Jurkat, Clone E6-1 (cell line): ENCODE results near the gene STRIP2. TPM values are rescaled to one million over a fixed set of nuclear protein-coding genes. Genes with fewer than 3 reads are reported as not detected.
"Not testable (repeated sequence)": the region's sequence is repeated elsewhere in the genome, so short reads cannot be mapped to it uniquely, and the experiment has no call there.

Experiments used
- DNase-seq: peaks from one replicate; pipeline ENCODE4 v3.0.0-alpha.2; 2011; ENCODE audit warnings: low read depth, low spot score
- H3K4me3 ChIP-seq: 2 replicates; pipeline ENCODE4 v1.5.1; 2011; ENCODE audit warnings: mild to moderate bottlenecking, low read length, control low read depth, moderate library complexity
- polyA plus RNA-seq: library from polyadenylated mRNA; unstranded; fragments of >200 nt; gene quantifications from one replicate; pipeline ENCODE4 v1.2.1, GENCODE V29; 2012; ENCODE audit warnings: missing spikeins; ENCODE audit not compliant: insufficient read length, insufficient read depth

The STRIP2 gene, protein sequence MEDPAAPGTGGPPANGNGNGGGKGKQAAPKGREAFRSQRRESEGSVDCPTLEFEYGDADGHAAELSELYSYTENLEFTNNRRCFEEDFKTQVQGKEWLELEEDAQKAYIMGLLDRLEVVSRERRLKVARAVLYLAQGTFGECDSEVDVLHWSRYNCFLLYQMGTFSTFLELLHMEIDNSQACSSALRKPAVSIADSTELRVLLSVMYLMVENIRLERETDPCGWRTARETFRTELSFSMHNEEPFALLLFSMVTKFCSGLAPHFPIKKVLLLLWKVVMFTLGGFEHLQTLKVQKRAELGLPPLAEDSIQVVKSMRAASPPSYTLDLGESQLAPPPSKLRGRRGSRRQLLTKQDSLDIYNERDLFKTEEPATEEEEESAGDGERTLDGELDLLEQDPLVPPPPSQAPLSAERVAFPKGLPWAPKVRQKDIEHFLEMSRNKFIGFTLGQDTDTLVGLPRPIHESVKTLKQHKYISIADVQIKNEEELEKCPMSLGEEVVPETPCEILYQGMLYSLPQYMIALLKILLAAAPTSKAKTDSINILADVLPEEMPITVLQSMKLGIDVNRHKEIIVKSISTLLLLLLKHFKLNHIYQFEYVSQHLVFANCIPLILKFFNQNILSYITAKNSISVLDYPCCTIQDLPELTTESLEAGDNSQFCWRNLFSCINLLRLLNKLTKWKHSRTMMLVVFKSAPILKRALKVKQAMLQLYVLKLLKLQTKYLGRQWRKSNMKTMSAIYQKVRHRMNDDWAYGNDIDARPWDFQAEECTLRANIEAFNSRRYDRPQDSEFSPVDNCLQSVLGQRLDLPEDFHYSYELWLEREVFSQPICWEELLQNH
- polyA plus RNA-seq, result 8.0 TPM

DNA sequence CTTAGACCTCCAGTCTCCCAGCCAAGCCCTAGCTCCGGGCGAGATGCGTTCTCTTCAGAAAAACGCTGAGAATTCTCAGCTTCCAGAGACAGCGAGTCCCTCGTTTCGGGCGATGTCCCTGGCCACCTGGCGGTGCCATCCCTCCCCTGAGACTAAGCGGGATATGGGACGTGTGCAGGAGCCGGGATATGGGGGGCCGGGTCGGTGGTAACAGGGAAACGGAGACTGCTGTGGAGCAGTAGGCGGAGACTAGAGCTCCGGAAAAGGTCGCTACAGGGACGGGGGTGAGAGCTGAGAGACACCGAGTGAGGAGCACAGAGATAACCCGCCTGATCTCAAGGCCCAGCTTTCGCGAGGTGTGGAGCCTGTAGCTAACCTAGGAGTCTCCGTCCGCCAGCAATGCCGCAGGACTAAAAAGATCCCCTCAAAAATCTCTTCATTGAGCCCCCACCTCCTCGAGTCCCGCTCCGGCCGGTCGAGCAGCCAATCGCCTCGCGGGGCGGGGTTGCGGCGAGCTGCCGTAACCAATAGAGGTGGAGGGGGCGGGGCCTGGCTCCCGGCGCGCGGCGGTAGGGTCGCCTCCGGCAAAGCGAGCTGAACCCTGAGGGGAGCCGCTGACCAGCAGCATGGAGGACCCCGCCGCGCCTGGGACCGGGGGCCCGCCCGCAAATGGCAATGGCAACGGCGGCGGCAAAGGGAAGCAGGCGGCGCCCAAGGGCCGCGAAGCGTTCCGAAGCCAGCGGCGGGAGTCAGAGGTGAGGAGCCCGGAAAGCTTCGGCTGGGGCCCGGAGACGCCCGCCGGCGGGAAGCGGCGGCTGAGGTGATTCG is at the start of gene STRIP2:
STRIP2 (plus strand) TSS at position 586 of the 828 bp plus-strand sequence; CDS start at position 627, 41 bp downstream.
- peak; percentile 69 for DNase-seq
- H3K4me3 ChIP-seq, result peak within 1 kb of the TSS; percentile 79

DNA sequence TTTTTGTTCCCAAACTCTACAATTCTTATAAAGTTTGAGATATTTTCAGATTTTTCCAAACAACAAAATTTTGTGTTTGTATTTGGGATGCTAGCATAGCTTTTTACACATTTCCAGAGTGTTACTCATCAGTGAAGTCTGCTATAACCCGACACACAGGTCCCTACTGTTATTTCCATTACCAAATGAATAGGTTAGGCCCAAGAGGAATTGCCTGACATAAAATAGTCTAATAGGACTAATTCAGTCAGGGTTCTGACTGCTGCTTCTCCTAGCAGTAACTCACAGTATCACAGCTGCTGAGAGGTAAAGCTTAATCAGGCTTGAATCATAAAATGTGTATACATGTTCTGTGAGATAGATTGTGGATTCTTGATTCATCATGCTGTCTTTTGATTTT is 49.1 kb upstream of the STRIP2 start:
- no peak overlapping the region for H3K4me3 ChIP-seq
- DNase-seq, result no peak

DNA sequence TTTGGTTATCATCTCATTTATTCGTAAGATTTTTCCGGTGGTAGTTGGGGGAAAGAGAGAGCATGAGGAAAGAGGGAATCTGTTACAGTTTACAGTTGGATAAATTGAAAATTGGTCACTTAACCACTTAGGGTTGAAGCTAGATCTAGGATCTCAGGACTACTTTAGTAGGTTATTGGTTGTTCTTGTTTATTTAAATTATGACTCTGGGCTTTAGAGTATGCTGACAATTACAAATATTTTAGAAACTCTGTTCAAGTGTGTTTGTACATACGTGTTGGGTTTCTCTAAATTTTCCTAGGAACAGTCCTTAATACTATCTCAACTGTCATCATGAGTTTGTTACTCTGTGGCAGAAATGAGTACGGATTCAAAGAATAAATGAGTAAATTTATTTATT is 48.6 kb upstream of the STRIP2 start:
- H3K4me3 ChIP-seq, result no peak overlapping the region

DNA sequence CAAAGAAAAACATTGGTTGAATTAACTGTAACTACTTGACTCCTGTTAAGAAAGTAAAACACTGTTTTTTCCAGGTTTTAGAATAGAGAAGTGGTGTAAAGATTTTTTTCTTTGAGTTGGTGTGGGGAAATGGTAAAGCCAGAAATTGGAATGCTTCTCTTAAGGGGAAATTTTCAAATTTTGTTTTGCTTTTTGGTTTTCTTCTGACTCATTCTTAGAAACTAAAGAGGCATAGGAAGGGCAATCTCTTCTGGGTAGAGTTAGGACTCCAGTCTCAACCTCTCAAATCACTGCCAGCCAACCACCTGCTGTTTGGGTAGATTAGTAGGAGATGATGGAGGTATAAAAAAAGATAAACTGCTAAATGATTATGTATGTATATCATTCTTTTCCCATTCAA is 47.7 kb upstream of the STRIP2 start:
- no peak overlapping the region for H3K4me3 ChIP-seq
- no peak for DNase-seq

More for the DNA sequence above, 48.6 kb upstream of the STRIP2 start:
- no peak for DNase-seq

DNA sequence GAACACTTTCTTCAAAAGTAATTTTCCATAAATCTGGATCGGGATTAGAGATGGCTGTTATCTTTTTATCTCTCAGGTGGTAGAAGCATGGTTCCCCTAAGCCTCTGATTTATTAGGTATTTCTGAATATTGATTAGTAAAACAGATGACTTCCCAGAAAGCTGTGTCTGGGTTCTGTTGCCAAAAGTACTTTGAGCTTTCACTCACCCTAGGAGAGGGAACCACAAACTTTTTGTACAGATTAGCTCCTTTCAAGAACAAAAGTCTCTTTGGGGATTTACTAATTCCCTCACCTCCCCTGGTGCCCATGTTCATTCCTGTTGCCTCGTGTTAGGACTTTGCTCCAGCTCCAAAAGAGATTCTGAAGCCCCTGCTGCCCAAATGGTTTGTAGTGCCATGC is 46.7 kb upstream of the STRIP2 start:
- DNase-seq, result no peak
- H3K4me3 ChIP-seq, result no peak overlapping the region

DNA sequence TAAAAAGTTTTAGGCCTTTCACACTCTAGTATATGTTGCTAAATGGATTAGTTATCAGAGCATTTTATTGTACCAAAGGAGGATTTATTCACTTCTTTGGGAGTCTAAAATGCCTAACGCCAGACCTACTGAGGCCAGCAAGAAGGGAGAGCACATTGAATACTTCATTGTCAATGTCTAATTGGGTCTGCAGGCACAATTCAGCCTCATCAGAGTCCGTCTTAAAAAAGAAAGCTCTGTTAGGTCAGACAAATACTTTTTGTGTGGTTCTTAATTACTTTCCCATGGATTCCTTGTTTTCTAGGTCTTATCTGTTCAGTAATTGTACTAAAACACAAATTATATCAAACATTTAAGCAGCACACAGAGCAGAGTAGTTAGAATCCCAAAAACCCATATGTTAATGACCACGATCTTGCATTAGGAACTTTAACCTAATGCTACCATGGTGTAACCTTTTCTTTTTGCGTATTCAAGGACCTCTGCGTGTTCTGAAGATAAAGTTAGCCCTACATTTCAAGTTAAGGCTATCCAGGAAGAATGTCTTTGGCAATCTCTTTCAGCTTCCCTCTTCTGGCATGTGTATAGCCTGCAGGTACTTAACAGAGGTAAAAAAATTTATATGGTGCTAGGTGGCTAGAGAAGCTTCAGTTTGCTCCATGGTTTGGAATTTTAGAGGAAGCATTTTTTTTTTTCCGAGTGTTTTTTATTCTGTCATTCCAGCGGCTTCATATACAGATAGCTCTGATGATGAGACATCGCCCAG is 45.7 kb upstream of the STRIP2 start:
- H3K4me3 ChIP-seq, result no peak overlapping the region
- DNase-seq, result no peak

DNA sequence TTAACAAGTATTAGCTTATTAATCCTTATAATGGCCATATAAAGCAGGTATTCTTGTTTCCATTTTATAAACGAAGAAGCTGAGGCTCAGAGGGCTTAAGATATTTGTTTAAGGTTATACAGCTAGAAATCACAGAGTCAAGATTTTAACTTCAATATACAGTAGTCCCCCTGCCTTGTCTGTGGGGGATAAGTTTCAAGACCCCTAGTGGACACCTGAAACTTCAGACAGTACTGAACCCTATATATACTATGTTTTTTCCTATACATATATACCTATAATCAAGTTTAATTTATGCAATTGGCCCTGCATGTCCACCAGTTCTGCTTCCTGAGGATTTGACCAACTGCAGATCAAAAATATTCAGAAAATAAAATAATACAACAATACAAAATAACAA is 44.4 kb upstream of the STRIP2 start:
- H3K4me3 ChIP-seq, result no peak overlapping the region
- DNase-seq, result no peak

DNA sequence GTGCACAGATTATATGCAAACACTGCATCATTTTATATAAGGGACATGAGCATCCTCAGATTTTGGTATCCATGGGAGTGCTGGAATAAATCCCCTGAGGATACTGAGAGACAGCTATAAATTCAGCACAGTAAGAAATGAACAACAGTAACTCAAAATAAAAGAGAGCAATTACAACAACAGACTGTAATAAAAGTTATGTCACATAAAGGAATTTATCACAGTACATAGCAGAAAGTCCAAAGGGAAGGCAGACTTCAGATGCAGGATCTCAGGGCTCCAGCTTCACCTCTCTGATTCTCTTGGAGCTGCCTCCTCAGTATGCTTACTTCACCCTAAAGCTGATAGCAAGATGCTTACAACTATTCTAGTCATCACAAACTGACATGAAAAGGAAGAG is 43.9 kb upstream of the STRIP2 start:
- no peak for DNase-seq
- H3K4me3 ChIP-seq, result no peak overlapping the region

DNA sequence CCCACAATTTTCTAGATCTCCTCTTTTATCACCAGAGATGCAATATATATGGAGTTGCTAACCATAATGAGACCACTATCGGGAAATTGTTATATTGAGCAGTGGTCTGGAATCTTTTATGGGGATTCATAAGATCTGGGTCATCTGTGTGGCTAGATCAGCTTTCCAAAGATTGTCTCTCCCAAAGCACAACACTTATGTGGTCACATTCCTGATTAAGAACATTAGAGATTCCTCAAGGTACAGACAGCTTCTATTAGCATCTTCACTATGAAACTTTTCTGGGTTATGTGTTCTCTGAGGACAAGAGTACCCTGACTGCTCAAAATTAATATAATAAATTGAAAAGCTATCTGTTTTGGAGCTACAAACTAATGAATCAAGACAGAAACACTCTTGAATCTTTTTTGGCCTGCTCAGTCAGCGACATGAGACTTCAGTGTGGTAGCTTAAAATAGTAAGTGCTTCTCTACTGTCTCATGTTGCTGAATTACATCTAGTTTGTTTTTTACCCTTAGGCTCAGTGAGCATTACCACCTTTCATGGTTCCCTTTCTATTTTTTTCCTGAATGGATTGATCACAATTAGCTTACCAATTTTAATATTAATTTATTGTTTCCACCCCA is 42.6 kb upstream of the STRIP2 start:
- no peak for DNase-seq
- H3K4me3 ChIP-seq, result no peak overlapping the region

DNA sequence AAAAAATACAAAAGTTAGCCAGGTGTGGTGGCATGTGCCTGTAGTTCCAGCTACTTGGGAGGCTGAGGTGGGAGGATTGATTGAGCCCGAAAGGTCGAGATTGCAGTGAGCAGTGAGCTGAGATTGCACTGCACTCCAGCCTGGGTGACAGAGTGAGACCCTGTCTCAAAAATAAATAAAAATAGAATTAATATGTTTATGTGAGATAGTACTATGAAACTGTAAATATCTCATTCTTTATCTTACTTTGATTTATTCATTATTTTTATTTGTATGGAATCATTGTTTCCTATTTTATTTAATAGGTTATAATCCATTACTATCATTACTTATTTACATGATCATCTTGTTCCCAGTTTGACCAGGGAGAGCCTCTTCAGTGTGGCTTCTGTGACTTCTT is 41.0 kb upstream of the STRIP2 start:
- DNase-seq, result no peak
- H3K4me3 ChIP-seq, result no peak overlapping the region

DNA sequence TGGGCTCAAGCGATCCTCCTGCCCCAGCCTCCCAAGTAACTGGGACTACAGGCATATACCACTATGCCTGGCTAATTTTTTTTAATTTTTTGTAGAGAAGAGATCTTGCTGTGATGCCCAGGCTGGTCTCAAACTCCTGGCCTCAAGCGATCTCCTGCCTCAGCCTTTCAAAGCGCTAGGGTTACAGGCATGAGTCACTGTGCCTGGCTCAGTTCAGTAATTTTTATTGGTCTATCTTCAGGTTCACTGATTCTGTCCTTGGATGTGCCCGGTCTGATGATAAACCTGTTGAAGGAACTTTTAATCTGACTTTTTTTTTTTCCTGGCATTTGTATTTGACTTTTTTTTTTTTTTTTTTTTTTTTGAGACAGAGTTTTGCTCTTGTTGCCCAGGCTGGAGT is 40.1 kb upstream of the STRIP2 start:
- no peak for DNase-seq

DNA sequence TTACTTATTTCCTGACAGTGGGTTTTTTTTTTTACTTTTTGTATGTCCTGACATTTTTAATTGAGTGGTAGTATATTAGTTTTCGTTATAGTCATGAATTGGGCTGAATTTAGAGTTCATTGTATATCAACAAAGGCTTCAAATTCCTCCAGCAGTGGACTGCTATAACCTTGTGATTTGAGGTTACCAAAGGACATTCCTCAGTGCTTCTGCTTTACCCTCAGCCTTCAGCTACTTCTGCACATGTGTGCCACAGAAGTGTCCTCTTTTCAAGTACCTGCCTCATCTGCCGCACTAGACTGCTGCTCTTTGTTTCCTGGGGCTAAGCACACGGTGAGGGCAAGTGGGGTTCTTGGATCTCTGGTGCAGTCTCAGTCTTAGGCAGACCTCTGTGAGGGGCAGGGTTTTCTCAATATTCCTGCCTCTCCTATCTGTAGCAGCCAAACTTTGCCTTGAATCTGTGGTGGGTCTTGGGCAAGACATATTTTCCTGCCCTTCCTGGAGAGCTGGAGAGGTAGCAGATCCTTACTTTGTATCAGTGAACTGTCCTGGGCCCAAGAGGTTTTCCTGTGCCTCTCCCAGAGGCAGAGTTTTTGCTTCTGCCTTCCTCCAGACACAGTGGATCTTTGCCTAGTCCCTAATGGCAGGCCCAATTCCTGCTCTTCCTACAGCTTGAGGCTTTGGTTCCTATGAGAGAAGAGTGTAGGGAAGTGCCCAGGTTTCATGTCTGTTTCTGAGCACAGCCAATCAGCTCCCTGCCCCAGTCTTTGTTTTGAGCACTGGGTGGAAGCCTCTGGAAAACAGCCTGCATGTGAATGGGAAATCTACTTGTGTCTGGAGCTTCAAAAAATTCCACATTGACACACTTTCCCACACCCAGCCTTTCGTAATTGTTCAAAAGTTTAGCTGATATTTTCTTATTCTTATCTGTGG is 39.0 kb upstream of the STRIP2 start:
- no peak for DNase-seq

More for the DNA sequence above, 40.1 kb upstream of the STRIP2 start:
- no peak overlapping the region for H3K4me3 ChIP-seq

DNA sequence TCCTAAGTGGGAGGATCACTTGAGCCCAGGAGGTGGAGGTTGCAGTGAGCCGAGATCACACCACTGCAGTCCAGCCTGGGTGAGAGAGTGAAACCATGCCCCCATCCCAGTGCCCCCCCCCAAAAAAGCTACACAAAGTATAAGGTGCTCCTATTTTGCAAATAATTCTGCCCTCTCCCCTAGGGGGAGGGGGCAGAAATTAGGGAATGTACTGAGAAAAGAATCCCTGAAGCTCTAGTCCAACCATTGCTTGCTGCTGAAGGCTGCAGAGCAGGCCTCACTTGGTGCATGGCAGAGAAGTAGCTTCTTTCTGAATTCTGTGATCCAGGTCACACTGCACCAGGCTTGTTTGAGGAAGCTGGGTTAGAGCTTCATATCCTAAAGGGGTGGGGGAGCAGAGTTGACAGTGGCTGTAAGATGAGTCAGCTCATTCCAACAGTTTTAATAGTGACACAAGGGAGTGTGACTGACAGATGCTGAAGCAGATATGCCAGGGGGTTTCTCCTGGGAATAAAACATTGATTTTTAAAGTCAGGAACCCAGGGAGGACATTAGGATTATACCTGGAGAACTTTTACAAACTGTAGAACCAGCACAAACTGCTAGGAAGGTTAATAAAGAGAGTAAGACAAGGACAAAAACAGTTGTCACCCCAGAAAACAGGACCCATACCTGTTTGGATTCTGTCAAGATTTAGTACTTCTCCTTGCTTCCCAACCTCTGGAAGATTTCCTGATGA is 32.8 kb upstream of the STRIP2 start:
- no peak overlapping the region for H3K4me3 ChIP-seq
- no peak for DNase-seq

More for the DNA sequence above, 39.0 kb upstream of the STRIP2 start:
- no peak overlapping the region for H3K4me3 ChIP-seq

DNA sequence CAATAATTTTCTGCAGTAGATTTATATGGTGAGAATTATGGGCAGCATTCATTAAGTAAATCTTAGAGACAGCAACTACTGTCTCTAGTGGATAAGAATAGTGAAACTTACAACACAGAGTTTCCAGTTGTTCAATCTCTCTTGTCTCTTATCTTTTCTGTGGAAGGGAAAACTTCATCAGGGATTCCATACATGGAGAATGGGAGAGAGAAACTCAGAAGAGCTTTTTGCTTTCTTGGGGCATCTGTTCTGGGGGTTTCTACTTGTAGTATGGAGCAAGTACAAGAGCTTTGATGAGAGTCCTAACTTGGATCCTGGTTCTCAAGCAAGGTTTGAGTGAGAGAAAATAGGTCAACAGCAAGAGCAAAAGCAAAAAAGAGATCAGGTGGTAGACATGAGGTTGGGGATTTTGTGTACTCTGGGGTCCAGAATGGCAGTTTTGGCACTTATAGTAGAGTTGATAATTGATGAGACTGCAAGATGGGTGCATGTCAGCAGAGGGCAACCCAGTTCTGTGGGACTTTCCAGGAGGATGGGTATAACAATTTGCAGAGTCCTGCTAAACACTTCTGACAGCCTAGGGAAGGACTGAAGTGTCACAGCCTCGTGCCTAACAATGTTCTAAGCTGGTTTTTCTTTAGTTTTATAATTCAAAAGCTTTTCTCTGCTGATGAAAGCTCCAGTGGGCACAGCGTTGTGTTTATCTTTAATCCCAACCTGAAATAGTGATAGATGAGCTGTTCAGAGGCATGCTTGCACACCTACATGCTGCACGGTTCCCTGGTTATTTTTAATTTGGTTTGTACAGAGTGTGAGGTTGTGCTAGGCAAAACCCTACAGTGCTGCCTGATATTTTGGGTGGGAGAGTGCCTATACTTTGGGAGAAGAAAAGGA is 32.0 kb upstream of the STRIP2 start:
- no peak for DNase-seq
- H3K4me3 ChIP-seq, result no peak overlapping the region

DNA sequence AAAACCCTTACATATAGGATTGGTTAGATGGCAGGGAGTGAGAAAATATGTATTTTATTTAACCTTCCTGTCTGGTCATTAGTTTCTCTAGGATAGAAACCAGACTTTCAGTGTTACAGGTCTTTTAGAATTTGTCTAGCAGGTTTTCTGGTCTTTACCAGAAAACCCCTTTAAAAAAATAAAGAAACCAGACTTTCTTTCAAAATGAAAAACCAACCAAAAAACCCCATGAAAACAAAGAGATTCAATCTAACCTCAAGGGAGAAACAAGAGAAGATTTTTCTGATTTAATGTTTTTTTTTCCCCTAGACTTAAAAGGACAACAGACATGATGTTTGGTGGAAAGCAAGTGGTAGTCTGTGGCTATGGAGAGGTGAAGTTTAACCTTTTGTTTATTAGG is 28.7 kb upstream of the STRIP2 start:
- H3K4me3 ChIP-seq, result no peak overlapping the region
- DNase-seq, result no peak

DNA sequence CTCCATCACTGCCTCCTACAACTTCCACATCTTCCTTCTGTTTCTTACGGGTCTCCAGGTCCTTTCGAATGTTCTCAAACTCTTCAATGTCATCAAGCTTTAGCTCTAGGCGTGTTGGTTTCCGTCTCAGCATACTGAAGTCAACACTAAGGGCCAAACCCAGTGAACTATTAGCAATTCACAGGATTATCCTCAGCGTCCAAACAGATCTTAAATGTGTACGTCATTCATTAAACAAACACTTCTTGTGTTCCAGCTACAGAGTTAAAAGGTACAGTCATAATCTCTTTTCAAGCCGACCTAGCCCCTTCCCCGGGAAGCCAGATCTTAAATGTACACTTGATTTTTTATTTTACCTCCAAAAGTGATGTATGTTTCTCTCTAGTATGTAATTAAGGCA is 24.0 kb upstream of the STRIP2 start:
- DNase-seq, H3K4me3 ChIP-seq: not testable (repeated sequence)
